DOHH2 (cell line): Measurements from ENCODE around the gene LRP2BP.

Experiments
- H3F3A ChIP-seq: fragments of 200-600 bp; sonication (generic), shearing (Covaris generic); 2 replicates; pipeline ENCODE4 v1.6.0; 2016; ENCODE audit warnings: antibody characterized with exemption, mild to moderate bottlenecking; ENCODE audit not compliant: control insufficient read depth, insufficient read depth
- H3K27ac ChIP-seq: fragments of 200-600 bp; sonication (generic); 2 replicates; pipeline ENCODE4 v1.5.1; 2014; ENCODE audit warnings: low read depth, mild to moderate bottlenecking, low read length, moderate library complexity
- H3K27me3 ChIP-seq: fragments of 200-600 bp; sonication (generic); 2 replicates; pipeline ENCODE4 v1.6.1; 2014; ENCODE audit warnings: mild to moderate bottlenecking, low read length, mixed read lengths; ENCODE audit not compliant: control insufficient read depth
- H3K36me3 ChIP-seq: fragments of 200-600 bp; sonication (generic); 2 replicates; pipeline ENCODE4 v1.6.1; 2014; ENCODE audit warnings: mild to moderate bottlenecking, low read length, moderate library complexity, mixed read lengths; ENCODE audit not compliant: control insufficient read depth
- H3K4me1 ChIP-seq: fragments of 200-600 bp; sonication (generic); 2 replicates; pipeline ENCODE4 v1.6.1; 2014; ENCODE audit warnings: mild to moderate bottlenecking, low read length, mixed read lengths; ENCODE audit not compliant: control insufficient read depth
- H3K4me2 ChIP-seq: fragments of 200-600 bp; sonication (generic); 2 replicates; pipeline ENCODE4 v1.6.0; 2014; ENCODE audit warnings: mild to moderate bottlenecking, low read length, moderate library complexity
- H3K4me3 ChIP-seq: fragments of 200-600 bp; sonication (generic); 2 replicates; pipeline ENCODE4 v1.5.1; 2014; ENCODE audit warnings: mild to moderate bottlenecking, low read length, mixed read lengths
- H3K79me2 ChIP-seq: fragments of 200-600 bp; sonication (generic); 2 replicates; pipeline ENCODE4 v1.6.1; 2014; ENCODE audit warnings: mild to moderate bottlenecking, low read length, mixed read lengths; ENCODE audit not compliant: control insufficient read depth
- H3K9me2 ChIP-seq: fragments of 200-600 bp; sonication (generic); replicated peaks from 2 replicates; pipeline ENCODE4 v1.6.1; 2014; ENCODE audit warnings: mild to moderate bottlenecking, low read length, mixed read lengths; ENCODE audit not compliant: control insufficient read depth
- H3K9me3 ChIP-seq: fragments of 200-600 bp; sonication (generic); 2 replicates; pipeline ENCODE4 v1.6.1; 2014; ENCODE audit warnings: antibody characterized with exemption, low read length, mixed read lengths; ENCODE audit not compliant: control insufficient read depth, insufficient read depth
- H4K20me1 ChIP-seq: fragments of 200-600 bp; sonication (generic); 2 replicates; pipeline ENCODE4 v1.6.0; 2014; ENCODE audit warnings: low read depth, mild to moderate bottlenecking, antibody characterized with exemption, low read length, moderate library complexity; ENCODE audit not compliant: control insufficient read depth, insufficient read depth
- EZH2phosphoT487 ChIP-seq: fragments of 200-600 bp; sonication (generic); IDR thresholded peaks from 2 replicates; pipeline ENCODE4 v1.6.1; 2017; ENCODE audit warnings: borderline replicate concordance, mild to moderate bottlenecking, antibody characterized with exemption, low read length, moderate library complexity, mixed read lengths
- TF ChIP-seq, protein P1 (sequence below): fragments of 200-600 bp; sonication (generic); IDR thresholded peaks from one replicate; pipeline ENCODE4 v1.5.1; 2014; ENCODE audit warnings: antibody characterized with exemption, mild to moderate bottlenecking, low read depth, low read length; ENCODE audit not compliant: poor library complexity, severe bottlenecking

The LRP2BP gene

DNA sequence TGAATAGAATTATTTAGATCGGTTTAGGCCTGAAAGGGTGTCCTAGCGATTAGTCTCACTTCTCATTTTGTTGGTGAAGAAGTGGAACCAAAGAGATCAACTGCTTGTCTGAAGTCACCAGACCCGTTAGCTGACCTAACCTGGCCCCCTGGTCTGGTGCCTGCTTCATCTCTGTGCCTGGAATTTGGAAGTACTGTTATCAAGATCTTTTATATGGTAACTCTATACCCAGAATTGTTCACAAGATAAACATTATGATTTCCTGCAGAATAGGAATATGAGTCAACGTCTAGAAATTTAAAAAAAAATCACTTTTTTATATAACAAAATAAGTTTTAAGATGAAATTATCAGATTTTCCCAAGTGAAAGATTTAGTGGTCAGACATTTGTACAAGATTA lies 37.2 kb downstream of the LRP2BP start:
- TF ChIP-seq EZH2phosphoT487, result no peak
- TF ChIP-seq, protein P1, sequence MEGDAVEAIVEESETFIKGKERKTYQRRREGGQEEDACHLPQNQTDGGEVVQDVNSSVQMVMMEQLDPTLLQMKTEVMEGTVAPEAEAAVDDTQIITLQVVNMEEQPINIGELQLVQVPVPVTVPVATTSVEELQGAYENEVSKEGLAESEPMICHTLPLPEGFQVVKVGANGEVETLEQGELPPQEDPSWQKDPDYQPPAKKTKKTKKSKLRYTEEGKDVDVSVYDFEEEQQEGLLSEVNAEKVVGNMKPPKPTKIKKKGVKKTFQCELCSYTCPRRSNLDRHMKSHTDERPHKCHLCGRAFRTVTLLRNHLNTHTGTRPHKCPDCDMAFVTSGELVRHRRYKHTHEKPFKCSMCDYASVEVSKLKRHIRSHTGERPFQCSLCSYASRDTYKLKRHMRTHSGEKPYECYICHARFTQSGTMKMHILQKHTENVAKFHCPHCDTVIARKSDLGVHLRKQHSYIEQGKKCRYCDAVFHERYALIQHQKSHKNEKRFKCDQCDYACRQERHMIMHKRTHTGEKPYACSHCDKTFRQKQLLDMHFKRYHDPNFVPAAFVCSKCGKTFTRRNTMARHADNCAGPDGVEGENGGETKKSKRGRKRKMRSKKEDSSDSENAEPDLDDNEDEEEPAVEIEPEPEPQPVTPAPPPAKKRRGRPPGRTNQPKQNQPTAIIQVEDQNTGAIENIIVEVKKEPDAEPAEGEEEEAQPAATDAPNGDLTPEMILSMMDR, result no peak
- Histone ChIP-seq H3K9me2 (no peaks in the 10 kb centered on the region), H3K79me2 (no peaks in the 10 kb centered on the region), H3K4me1 (no peaks in the 10 kb centered on the region), H3K27ac (no peak overlapping the region), H4K20me1 (no peaks in the 10 kb centered on the region), H3K9me3 (no peaks in the 10 kb centered on the region), H3K36me3 (peaks cover 57% of the 10 kb centered on the region), H3K4me3 (no peak overlapping the region), H3K27me3 (no peaks in the 10 kb centered on the region), H3F3A (no peaks in the 10 kb centered on the region), H3K4me2 (no peak overlapping the region)

DNA sequence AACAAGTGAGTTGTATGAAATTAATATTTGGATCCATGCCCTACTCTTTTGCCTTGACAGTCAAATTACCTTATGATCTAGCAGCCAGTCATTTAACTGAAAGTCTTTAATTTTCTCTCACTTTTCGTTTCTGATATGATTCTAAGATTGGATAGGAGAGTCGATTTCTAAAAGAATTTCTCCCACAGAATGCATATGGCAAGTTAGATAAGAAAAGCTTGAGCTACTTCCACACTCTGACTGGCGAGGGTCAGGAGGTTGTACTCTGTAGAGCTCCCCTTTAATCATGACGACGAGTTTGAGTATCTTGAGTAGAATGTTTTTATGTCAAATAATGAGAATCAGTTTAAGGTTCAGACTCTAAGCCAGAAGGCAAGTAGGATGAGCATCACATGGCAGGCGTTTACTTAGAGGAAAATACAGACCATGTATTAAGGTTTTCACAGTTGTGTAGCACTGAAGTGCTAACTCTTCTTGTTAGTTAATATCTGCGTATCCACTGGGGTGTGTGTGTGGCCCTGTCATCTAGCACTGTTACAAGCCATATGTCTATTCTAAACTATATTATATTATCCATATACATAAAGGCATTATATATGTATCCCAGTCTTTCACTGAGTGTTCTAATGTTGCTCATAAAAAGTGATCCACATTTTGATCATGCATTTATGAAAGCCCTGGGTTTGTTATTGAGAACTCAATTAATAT lies 37.8 kb downstream of the LRP2BP start:
- no peaks in the 10 kb centered on the region for H3F3A ChIP-seq
- H3K36me3 ChIP-seq, result peaks cover 57% of the 10 kb centered on the region
- TF ChIP-seq, protein P1, result no peak
- no peak for TF ChIP-seq EZH2phosphoT487
- H3K27ac ChIP-seq, result no peak overlapping the region
- H3K27me3 ChIP-seq, result no peaks in the 10 kb centered on the region
- H3K4me2 ChIP-seq, result no peak overlapping the region
- H3K9me2 ChIP-seq, result no peaks in the 10 kb centered on the region
- H3K4me3 ChIP-seq, result no peak overlapping the region
- no peaks in the 10 kb centered on the region for H3K79me2 ChIP-seq
- no peaks in the 10 kb centered on the region for H4K20me1 ChIP-seq
- H3K9me3 ChIP-seq, result no peaks in the 10 kb centered on the region
- H3K4me1 ChIP-seq, result no peaks in the 10 kb centered on the region

DNA sequence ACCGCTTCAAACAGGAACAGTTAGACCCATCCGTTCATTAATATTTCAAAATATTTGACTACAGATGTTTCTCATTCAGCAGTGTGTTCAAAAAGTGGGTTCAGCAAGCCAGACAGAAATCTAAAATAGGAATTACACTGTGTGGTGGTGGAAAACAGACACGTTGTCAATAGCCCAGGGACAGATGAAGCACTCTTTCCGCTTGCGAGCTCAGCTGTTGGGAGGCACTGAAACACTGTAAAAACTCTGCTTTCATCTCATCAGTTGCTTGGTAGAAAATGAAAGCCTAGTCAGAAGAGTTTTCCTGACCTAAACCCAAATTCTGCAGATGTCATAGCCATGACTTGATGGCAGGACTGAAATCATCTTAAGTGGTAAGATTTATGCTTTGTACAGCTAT lies 38.5 kb downstream of the LRP2BP start:
- no peaks in the 10 kb centered on the region for H3K27me3 ChIP-seq
- H3F3A ChIP-seq, result no peaks in the 10 kb centered on the region
- no peaks in the 10 kb centered on the region for H4K20me1 ChIP-seq
- no peaks in the 10 kb centered on the region for H3K9me3 ChIP-seq
- H3K4me1 ChIP-seq, result no peaks in the 10 kb centered on the region
- no peak for TF ChIP-seq EZH2phosphoT487
- TF ChIP-seq, protein P1, result no peak
- H3K27ac ChIP-seq, result no peak overlapping the region
- no peaks in the 10 kb centered on the region for H3K9me2 ChIP-seq
- no peaks in the 10 kb centered on the region for H3K79me2 ChIP-seq
- no peak overlapping the region for H3K4me2 ChIP-seq
- H3K36me3 ChIP-seq, result peaks cover 55% of the 10 kb centered on the region
- no peak overlapping the region for H3K4me3 ChIP-seq
